Measurements from ENCODE around the gene PARVB. TPM values are rescaled to one million over a fixed set of nuclear protein-coding genes. Genes with fewer than 3 reads are reported as not detected.
"Not testable (repeated sequence)": the region's sequence is repeated elsewhere in the genome, so short reads cannot be mapped to it uniquely, and the experiment has no call there.

The PARVB gene
- total RNA-seq, 1 donor from 2014 or later = 102 TPM

DNA sequence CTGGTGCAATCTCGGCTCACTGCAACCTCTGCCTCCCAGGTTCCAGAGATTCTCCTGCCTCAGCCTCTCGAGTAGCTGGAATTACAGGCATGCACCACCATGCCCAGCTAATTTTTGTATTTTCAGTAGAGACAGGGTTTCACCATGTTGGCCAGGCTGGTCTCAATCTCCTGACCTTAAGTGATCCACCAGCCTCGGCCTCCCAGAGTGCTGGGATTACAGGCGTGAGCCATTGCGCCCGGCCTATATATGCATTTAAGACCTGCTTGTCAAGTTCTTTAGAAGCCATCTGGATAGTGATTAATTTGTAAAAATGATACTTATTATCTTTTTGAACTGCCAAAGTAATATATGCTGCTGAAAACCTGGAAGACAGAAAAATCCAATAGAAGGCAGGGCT lies 86.6 kb downstream of the PARVB start:
- not testable (repeated sequence) for DNase-seq

DNA sequence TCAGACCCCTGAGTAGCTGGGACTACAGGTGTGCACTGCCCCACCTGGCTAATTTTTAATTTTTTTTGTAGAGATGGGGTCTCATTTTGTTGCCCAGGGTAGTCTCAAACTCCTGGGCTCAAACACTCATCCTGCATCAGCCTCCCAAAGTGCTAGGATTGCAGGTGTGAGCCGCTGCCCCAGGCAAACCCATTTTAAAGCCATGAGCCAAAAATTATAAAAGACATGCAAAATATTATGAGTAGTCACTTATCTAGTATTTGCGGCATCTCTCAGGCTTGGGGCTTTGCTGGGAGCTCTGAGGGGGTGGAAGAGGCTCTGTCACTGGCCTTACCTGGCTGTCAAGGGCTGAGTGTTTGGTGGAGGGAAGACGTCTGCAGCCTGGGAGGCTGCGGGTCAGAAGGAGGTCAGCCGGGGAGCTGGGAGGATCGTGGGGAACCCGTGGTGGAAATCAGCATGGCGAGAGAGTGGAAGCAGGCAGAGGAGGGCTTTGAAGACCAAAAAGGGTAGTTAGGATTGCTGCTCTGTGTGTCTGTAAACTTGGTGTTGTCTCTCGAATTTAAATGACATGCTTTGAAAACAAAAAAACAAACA lies 87.6 kb downstream of the PARVB start:
- no peak for DNase-seq

DNA sequence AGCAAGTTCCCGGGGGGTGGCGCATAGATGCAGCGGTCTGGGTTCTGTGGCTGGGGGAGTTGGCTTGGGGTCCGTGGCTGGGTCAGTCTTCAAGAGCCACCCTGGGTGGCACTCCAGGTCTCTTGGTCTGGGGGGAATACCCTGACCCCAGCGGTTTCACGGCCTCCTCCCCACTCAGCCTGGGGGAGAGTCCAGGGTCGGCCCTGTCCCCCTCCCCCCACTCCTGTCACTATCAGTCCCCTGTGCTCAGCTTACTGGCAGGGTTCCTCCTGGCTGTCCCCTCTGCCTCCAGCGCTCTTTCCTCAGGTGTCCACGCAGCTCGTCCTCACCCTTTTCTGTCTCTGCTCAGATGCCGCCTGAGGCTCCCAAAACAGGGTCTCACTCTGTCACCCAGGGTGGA lies 88.1 kb downstream of the PARVB start:
- DNase-seq = no peak

GRCh38 chr22:44116331-44116730 lies 92.2 kb downstream of the PARVB start:
- DNase-seq = no peak

DNA sequence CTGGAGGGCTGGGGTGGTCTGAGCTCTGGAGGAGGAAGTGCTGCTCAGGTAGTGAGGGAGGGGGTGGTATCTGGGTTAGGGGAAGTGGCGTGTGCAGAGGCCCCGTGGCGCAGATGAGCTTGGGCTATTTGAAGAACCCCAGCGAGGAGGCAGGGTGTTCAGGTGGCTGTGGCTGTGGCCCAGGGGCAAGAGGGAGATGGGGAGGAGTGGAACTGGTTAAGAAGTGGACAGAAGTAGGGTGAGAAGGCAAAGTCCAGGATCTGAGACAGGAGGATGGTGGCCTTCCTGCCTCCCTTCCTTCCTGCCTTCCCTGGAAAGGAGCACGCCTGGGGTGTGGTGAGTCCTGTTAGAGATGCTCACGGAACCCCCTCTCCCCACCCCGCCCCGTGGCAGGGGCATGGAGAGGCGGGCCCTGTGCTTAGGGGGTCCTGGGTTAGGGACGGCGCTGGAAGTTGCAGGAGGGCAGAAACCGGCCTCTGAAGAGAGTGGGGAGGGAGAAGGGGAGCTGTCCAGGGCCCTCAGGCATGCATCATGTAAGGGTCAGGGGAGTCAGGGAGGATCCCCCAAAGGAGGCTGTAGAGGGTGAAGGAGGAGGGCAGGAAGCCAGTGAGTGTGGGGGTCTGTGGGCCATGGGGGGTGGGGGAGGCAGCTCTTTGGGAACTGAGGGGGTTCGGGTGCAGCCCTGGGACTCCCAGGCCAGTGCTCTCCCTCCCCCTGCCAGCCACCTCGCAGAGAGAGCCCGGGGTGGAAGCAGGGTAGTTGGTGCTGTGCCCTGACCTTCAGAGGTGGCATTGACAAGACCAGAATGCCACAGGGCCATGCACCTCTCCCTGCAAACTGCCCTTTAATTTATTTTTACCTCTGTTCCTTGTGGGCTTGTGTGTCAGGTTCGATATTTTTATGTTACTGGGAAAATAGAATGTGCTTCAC lies 92.9 kb downstream of the PARVB start:
- DNase-seq = no peak

DNA sequence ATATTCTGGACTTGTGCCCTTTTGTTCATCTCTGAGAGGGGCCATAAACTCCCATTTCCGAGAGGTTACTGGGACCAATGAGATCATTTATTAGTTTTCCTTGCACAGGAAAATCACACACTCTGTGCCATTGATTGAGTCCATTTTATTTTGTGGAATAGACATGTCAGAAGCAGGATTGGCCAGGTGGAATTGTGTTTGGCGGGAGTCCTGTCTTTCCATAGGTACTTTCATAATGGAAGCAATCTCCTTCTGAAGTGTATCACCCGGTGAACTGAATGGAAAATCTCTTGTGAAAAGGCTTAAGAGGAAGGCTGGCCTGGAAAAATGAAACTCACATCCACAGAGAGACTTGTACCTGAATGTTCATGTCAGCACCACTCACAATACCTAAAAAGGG lies 93.6 kb downstream of the PARVB start:
- no peak for DNase-seq

- no peak for DNase-seq
These were observed 94.7 kb downstream of the PARVB start for GRCh38 chr22:44118645-44119315.

DNA sequence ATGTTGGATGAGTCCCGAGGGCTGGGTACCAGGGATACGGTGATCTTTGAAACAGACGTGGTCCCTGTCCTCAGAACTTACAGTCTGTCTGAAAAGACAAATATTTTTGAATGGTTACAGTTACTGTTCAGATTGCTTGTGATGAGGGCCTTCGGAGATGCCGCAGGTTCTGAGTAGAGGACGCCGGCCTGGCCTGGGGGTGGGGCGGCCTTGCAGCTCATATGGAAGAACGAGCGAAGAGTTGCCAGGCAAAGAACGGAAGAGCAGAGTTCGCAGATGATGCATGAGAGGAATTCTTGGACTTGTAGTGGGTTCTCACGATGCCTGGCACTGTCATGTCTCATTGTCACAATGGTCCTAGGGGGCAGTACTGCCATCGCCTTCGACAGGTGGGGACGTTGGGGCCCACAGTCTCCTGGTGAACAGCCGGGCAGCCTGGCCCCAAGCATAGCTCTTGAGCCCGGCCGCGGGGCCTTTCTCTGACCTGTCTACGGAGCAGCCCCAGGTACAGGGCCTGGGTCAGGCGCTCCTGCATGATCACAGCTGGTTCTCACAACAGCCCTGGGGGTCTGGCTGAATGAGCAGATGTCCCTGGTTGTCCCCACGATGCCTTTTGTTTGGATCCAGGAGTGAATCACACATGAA lies 95.7 kb downstream of the PARVB start:
- no peak for DNase-seq

DNA sequence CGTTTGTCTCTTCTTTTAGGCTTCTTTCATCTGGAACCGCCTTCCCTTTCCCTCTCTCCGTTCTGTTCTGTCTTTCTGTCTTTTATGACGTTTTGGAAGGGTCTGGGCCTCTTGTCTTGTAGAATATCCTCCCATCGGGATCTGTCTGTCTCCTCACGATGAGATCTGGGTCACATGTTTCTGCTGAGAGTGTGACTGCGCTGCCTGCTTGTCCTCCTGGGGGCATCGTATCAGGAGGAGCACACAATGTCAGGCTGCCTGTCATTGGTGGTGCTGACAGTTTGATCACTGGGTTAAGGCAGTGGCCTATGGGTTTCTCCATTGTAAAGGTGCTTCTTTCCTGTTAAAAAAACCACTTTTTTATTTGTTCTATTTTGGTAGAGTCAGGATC lies 96.2 kb downstream of the PARVB start:
- no peak for DNase-seq

DNA sequence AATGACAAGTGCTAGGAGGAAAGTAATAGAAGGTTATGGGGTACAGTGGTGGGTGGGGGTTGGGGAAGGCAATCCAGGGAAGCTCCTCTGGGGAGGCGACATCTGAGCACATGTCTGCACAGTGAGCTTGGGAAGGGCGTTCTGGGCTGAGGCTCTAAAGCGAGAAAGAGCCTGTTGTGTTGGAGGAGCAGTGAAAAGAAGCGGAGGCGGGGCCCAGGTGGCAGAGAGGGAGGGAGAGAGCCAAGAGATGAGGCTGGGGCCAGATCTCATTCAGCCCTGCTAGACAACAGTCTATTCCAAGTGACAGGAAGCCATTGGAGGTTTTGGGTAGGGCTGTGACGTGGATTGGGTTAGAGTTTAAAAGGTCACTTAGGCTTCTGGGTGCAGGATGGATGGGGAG lies 101.3 kb downstream of the PARVB start:
- DNase-seq = no peak

DNA sequence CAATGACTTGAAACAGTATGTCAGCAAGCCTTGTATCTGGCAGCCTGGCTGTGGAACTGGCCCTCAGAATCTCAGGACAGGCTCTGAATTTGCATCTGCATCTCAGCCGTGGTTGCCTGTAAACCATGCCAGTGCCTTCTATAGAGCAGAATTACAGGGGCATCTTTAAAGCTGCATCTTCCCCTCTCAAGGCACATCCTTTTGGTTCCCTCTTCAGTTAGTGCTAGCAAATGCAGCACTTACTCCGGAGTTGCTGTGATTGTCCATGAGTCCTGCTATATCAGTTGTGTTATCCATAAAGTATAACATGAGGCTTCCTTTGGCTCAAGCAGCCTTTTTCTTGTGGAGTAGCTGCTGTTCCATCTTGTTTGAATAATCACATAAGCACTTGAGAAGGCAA lies 102.7 kb downstream of the PARVB start:
- no peak for DNase-seq

DNA sequence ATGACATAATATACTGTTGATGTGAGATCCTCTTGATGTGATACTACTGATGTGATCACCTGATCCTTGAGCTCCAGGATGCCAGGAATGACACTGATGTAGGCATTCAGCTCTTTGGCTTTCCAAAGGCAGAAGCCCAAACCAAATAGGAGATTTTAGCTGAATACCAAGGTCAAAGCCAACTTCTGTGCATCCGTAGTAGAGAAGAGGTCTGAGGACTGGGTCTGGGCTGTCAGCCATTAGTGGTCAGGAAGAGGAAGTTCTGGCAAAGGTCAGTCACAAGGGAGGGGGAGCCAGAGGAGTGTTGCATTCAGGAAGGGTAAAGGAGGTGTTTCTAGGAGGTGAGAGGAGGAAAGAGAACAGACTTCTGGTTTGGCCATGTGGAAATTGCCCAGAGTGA lies 103.3 kb downstream of the PARVB start:
- DNase-seq = peak; percentile 72

DNA sequence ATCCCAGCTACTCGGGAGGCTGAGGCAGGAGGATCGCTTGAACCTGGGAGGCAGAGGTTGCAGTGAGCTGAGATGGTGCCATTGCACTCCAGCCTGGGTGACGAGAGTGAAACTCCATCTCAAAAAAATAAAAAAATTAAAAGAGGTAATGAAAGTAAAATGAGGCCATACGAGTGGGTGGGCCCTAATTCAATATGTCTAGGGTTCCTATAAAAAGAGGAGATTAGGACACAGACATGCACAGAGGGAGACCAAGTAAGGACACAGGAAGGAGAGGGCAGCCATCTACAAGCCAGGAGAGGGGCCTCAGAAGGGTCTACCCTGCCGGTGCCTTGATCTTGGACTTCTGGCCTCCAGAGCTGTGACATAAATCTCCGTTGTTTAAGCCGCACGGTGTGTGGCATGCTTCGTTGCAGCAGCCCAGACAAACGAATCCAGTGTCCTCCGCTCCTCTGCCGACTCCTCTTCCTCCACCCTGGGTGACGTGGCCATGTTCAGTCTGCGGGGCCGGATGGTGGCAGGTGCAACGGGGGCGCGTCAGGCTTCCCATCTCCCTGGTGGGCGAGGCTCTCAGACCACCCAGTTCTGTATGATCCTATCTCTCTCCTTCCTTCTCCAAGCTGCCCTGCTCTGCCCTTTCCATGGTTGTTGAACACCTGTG lies 105.0 kb downstream of the PARVB start:
- no peak for DNase-seq

GRCh38 chr22:44129619-44129976 lies 105.5 kb downstream of the PARVB start:
- DNase-seq = peak; percentile 80

- DNase-seq = peak; percentile 25
These were observed 106.1 kb downstream of the PARVB start for GRCh38 chr22:44130076-44130711.

DNA sequence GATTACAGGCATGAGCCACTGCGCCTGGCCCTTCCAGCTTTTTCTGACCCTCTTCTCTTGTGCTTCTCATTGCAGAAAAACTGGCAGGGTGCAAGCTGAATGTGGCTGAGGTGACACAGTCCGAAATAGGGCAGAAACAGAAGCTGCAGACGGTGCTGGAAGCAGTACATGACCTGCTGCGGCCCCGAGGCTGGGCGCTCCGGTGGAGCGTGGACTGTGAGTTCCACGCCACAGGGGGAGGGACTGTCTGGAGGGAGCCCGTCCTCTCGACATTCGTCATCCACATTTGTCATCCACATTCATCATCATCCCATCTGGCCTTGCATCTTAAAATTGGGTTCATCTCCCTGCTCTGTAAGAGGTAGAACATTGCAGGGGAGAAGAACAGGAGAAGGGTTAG lies 107.3 kb downstream of the PARVB start:
- DNase-seq = no peak

- DNase-seq = no peak
These were observed 108.0 kb downstream of the PARVB start for GRCh38 chr22:44131989-44132685.

- no peak for DNase-seq
These were observed 108.6 kb downstream of the PARVB start for GRCh38 chr22:44132724-44133123.

DNA sequence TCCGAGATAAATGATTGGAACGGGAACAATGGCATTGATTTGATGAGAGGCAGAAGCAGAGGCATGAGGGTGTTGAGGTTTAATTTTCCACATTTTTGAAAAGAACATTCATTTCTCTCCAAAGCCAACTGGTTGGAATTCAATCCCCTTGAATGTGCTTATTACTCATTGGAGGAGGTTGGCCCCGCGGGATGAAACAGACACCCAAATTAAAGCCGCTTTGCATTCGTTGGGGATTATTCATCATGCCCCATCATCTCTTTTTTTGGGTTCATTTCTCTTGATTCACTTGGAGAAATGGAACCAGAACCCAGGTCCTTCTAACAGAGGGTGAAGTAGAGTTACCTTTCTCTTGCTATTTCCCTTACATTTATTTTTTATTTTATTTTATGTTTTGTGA lies 109.1 kb downstream of the PARVB start:
- DNase-seq = no peak

GRCh38 chr22:44133901-44134571 lies 109.9 kb downstream of the PARVB start:
- peak; percentile 65 for DNase-seq

GRCh38 chr22:44136112-44136511 lies 112.0 kb downstream of the PARVB start:
- DNase-seq = no peak
